HAP-1 (cell line): ENCODE measurements around the gene FBXO21.
"Not testable (repeated sequence)": the region's sequence is repeated elsewhere in the genome, so short reads cannot be mapped to it uniquely, and the experiment has no call there.

Experiments
- DNase-seq, 2 experiments: peaks; one replicate each; pipeline ENCODE4 v3.0.0-alpha.2; 2016 to 2020; ENCODE audit warnings: low spot score in 2 of 2
- H3K27me3 ChIP-seq: fragments of 250-450 bp; sonication (Bioruptor Pico); 2 replicates; pipeline ENCODE4 v1.5.1; 2020; ENCODE audit warnings: low read depth, mild to moderate bottlenecking, moderate library complexity
- H3K36me3 ChIP-seq: fragments of 250-450 bp; sonication (Bioruptor Pico); replicated peaks from 2 replicates; pipeline ENCODE4 v1.5.1; 2020; ENCODE audit warnings: mild to moderate bottlenecking
- H3K4me1 ChIP-seq: fragments of 250-450 bp; sonication (Bioruptor Pico); 2 replicates; pipeline ENCODE4 v1.5.1; 2020; ENCODE audit warnings: mild to moderate bottlenecking
- H3K4me3 ChIP-seq: fragments of 250-450 bp; sonication (Bioruptor Pico); 2 replicates; pipeline ENCODE4 v1.5.1; 2020; ENCODE audit warnings: mild to moderate bottlenecking, moderate library complexity
- H3K9me3 ChIP-seq: fragments of 250-450 bp; sonication (Bioruptor Pico); 2 replicates; pipeline ENCODE4 v1.5.1; 2020; ENCODE audit warnings: mild to moderate bottlenecking, moderate library complexity
- in situ Hi-C: fragments of 300-500 bp; cut with MboI; formaldehyde crosslinking; loops from 3 replicates; pipeline ENCODE4 v1.14.3; 2020; ENCODE audit warnings: low sequenced_read_pairs, inconsistent platforms, mixed read lengths

Gene FBXO21

DNA sequence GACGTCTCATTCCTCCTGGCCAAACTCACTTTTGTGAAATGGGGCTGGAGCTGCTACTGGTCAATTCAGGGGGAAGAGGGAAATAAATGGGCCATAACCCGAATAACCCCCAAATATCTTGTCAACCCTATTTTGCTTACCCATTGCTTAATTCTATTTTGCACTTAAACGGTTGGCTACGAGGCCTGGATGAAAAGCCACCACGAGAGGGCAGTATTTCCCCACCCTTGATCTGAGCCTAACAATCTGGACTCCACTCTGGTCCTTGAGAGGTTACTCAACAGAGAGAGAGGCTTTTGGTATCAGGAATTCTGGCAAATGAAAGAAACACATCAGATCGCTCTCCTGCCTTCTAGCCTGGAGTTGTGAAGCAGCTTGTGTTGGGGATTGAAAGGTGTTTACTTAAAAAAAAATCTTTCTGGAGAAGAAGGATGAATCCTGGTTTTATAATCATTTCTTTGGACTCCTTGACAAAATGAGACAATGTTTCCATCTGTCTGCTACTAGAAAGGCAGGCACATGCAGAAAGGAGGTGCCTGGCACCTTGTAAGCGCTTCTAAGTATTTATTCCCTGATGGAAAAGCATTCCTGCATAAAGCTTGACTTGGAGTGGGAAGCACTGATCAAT is 22.4 kb upstream of the FBXO21 start:
- in situ Hi-C loops, result loop anchor here (10.0 to 25.0 kb wide), 2 partner anchors 375 to 642 kb away; no protein-coding TSS in a partner anchor
- no peaks in the 10 kb centered on the region for H3K9me3 ChIP-seq
- H3K4me3 ChIP-seq, result no peak overlapping the region
- H3K36me3 ChIP-seq, result no peaks in the 10 kb centered on the region
- no peaks in the 10 kb centered on the region for H3K4me1 ChIP-seq
- DNase-seq, result peak; percentile 62 to 80
- peaks cover 20% of the 10 kb centered on the region for H3K27me3 ChIP-seq

DNA sequence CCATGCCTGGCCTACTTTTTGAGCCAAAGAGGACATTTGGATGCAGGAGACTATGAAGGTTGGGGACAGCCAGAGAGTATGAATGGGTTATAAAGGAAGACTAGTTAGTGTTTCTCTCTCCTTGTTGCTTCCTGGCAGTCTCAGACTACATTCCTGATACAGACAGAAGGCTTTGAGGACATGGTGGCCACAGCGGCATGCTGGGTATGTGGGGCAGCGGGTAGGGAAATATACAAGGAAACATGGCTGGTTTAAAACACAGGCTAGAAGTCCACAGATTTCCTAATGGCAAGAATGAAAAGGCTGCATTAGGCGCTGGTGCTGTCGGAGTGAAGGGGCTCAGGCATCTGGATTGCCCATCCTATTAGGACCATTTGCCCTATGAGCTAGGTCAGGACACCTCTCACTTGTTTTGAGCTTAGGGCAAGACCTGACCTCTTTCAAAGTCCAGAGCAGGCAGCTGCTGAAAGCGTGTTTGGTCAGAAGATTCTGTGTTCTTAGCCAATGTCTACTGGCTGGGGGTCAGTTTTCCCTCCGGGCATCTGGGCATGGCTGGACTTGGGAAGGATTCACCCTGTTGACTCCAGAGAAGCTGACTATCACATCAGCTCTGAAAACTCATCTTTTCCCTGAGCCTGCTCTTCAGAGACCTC is 20.1 kb upstream of the FBXO21 start:
- in situ Hi-C loops, result loop anchor here (10.0 to 25.0 kb wide), 2 partner anchors 377 to 644 kb away; no protein-coding TSS in a partner anchor
- no peak for DNase-seq

DNA sequence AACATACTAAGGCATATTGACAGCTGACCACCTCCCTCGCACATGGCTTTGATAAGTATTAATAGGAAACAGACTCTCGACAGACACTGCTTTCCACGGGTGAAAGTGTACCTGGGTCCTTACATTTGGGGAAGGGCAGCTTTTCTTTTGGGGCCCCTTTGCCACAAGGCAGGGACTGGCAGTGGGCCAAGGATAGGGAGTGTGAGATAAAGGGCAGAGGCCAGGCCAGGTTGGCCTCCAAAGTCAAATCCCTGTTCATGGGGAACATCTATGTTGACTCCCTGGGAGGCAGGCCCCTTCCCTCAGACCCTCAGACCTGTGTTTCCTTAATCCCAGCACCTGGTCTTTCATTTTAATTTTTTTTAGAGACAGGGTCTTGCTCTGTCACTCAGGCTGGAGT is 19.4 kb upstream of the FBXO21 start:
- no peaks in the 10 kb centered on the region for H3K4me1 ChIP-seq
- in situ Hi-C loops, result loop anchor here (10.0 to 25.0 kb wide), 2 partner anchors 378 to 645 kb away; no protein-coding TSS in a partner anchor

More for the DNA sequence above, 20.1 kb upstream of the FBXO21 start:
- Histone ChIP-seq H3K4me3 (no peak overlapping the region), H3K9me3 (no peaks in the 10 kb centered on the region), H3K4me1 (no peaks in the 10 kb centered on the region), H3K27me3 (peaks cover 25% of the 10 kb centered on the region), H3K36me3 (no peaks in the 10 kb centered on the region)

DNA sequence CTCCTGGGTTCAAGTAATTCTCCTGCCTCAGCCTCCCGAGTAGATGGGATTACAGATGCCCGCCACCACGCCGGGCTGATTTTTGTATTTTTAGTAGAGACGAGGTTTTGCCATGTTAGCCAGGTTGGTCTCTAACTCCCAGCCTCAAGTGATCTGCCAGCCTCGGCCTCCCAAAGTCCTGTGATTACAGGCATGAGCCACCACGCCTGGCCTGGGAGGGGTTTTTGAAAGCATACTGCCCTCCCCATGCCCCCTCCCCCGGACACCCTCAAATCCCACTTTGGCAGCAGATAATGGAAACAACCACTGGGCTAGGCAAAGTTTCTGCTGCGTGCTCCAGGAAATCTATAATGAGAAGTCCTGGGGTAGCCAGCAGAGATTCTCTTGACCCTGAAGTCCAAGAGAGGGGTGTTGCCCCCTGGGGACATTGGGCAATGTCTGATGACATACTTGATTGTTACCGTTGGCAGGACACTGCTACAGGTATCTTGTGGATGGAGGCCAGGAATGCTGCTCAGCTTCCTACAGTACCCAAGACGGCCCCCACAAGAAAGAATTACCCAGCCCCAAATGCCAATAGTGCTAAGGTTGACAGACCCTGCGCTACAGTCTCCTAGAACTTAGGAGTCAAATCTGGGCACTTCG is 18.7 kb upstream of the FBXO21 start:
- H3K9me3 ChIP-seq, result no peaks in the 10 kb centered on the region
- no peak for DNase-seq
- in situ Hi-C loops, result loop anchor here (25.0 kb wide), 1 partner anchor 378 kb away; no protein-coding TSS in a partner anchor
- no peaks in the 10 kb centered on the region for H3K36me3 ChIP-seq
- no peaks in the 10 kb centered on the region for H3K4me1 ChIP-seq
- no peak overlapping the region for H3K4me3 ChIP-seq
- peaks cover 28% of the 10 kb centered on the region for H3K27me3 ChIP-seq

More for the DNA sequence above, 19.4 kb upstream of the FBXO21 start:
- Histone ChIP-seq H3K36me3 (no peaks in the 10 kb centered on the region), H3K27me3 (peaks cover 29% of the 10 kb centered on the region), H3K4me3 (no peak overlapping the region), H3K9me3 (no peaks in the 10 kb centered on the region)
- DNase-seq, result no peak

DNA sequence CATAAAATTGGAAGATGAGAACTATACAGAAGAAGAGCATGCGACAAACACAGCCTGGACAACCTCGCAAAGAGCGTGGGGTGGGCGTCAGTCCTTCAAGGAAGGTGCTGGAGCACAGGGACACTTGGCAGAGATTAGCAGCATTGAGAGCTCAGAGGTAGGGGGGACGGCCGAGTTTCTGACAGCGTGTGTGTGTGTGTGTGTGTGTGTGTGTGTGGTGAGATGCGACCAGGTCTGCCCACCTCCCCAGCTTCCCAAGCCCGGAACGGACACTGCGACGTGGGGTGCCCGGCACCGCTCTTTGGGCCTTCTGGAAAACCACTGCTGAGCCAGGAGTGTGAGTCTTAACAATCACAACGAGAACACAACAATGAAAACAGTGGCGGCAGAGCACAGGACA is 17.9 kb upstream of the FBXO21 start:
- Histone ChIP-seq H3K9me3 (no peaks in the 10 kb centered on the region), H3K4me1 (no peaks in the 10 kb centered on the region), H3K27me3 (peaks cover 28% of the 10 kb centered on the region), H3K4me3 (no peak overlapping the region), H3K36me3 (no peaks in the 10 kb centered on the region)
- no peak for DNase-seq
- in situ Hi-C loops, result loop anchor here (25.0 kb wide), 1 partner anchor 379 kb away; no protein-coding TSS in a partner anchor

DNA sequence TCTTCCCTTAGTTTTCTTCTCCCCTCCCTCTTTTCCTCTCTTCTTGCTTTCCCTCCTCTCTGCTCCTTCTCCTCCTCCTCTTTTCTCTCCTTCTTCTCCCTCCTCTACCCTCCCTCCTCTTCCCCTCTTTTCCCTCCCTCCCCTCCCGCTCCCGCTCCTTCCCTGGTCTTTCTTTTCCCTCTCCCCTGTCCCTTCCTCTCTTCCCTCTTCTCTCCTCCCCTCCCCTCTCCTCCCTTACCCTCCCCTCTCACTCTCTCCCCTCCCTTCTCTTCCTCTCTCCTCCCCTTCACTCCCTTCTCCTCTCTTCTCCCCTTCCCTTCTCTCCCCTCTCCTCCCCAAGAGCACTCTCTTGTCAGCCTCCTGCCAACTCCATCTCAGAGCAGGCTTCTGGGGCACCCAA is 17.4 kb upstream of the FBXO21 start:
- Histone ChIP-seq H3K9me3 (no peaks in the 10 kb centered on the region), H3K4me3 (no peak overlapping the region), H3K27me3 (peaks cover 28% of the 10 kb centered on the region), H3K4me1 (no peaks in the 10 kb centered on the region), H3K36me3 (no peaks in the 10 kb centered on the region)
- in situ Hi-C loops, result loop anchor here (25.0 kb wide), 1 partner anchor 380 kb away; no protein-coding TSS in a partner anchor
- DNase-seq, result no peak

DNA sequence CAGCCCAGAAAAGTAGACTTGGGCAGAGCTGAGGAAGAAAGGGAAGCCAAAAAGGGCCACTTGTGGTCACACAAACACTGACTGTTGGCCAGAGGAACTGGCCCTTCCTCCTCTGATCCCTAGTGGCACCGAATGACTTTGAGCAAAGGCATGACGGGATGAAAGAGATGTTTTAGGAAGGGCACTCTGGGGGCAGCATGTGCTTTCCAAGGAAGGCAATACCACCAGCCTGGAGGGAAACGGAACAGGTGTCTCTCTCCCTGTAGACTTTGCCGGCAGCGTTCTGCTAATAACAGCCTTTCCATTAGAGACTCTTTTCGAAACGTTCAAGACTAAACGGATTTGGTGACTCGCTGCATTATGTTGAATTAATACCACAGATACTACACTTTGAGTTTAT is 12.3 kb upstream of the FBXO21 start:
- no peak for DNase-seq
- no peaks in the 10 kb centered on the region for H3K4me1 ChIP-seq
- peaks cover 16% of the 10 kb centered on the region for H3K27me3 ChIP-seq
- H3K9me3 ChIP-seq, result no peaks in the 10 kb centered on the region
- no peak overlapping the region for H3K4me3 ChIP-seq
- in situ Hi-C loops, result loop anchor here (25.0 kb wide), 1 partner anchor 385 kb away; no protein-coding TSS in a partner anchor
- no peaks in the 10 kb centered on the region for H3K36me3 ChIP-seq

DNA sequence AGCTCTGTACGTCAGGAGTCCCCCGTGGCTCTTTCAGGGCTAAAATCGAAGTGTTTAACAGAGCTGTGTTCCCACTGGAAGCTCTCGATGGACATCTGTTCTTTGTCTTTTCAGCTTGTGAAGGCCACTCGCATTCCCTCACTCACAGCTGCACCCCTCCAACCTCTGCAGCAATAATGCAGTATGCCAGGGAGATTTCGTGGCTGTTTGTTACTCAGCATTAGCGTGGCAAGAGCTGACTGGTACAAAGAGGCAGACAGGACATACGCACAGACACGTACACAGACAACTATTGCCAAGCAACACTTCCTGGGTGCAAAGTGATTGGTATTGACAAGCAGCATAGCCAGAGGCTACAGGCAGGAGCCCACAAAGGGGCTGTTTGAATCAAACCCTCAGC is 11.8 kb upstream of the FBXO21 start:
- Histone ChIP-seq H3K9me3 (no peaks in the 10 kb centered on the region), H3K36me3 (no peaks in the 10 kb centered on the region), H3K27me3 (peaks cover 11% of the 10 kb centered on the region; the same call in 1 of the 2 replicates), H3K4me3 (no peak overlapping the region), H3K4me1 (no peaks in the 10 kb centered on the region)
- in situ Hi-C loops, result loop anchor here (25.0 kb wide), 1 partner anchor 385 kb away; no protein-coding TSS in a partner anchor
- DNase-seq, result no peak

DNA sequence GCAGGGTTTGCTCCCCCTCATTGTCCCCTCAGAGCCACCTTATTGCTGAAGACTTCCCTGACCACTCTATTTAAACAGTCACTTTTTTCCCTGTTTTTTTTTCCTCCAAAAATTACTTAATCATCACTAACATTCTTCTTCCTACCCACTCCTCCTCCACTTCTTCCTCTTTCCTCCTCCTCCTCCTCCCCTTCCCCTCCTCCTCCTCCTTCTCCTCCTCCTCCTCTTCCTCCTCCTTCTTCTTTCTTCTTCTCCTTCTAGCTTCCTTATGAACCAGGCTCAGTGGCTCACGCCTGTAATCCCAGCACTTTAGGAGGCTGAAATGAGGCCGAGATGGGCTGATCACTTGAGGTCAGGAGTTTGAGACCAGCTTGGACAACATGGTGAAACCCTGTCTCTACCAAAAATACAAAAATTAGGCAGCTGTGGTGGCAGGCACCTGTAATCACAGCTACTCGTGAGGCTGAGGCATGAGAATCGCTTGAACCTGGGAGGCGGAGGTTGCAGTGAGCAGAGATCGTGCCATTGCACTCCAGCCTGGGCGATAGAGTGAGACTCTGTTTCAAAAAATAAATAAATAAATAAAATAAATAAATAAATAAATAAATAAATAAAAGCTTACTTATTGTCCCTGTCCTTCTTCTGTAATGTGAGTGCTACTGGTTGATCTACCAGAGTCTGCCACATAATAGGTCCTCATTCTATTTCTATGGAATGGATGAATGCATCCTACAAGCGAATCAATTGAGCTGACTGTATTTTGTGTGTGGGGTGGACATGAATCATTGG is 9.9 kb upstream of the FBXO21 start:
- H3K4me3 ChIP-seq, H3K4me1 ChIP-seq, H3K36me3 ChIP-seq, DNase-seq, H3K9me3 ChIP-seq: not testable (repeated sequence)
- peaks cover 11% of the 10 kb centered on the region; the same call in 1 of the 2 replicates for H3K27me3 ChIP-seq
- in situ Hi-C loops, result loop anchor here (25.0 kb wide), 1 partner anchor 387 kb away; no protein-coding TSS in a partner anchor

DNA sequence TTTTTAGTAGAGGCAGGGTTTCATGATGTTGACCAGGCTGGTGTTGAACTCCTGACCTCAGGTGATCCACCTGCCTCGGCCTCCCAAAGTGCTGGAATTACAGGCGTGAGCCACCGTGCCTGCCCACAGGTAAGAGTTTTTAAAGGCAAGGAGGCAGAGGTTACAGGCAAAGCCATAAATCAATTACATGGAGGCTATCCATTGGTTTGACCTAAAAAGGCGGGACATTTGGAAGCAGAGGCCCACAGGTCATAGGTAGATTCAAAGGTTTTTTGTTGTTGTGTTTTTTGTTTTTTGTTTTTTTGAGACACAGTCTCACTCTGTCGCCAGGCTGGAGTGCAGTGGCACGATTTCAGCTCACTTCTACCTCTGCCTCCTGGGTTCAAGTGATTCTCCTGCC is 6.1 kb upstream of the FBXO21 start:
- H3K9me3 ChIP-seq, H3K4me3 ChIP-seq, in situ Hi-C loops, H3K27me3 ChIP-seq, H3K4me1 ChIP-seq, H3K36me3 ChIP-seq, DNase-seq: not testable (repeated sequence)

DNA sequence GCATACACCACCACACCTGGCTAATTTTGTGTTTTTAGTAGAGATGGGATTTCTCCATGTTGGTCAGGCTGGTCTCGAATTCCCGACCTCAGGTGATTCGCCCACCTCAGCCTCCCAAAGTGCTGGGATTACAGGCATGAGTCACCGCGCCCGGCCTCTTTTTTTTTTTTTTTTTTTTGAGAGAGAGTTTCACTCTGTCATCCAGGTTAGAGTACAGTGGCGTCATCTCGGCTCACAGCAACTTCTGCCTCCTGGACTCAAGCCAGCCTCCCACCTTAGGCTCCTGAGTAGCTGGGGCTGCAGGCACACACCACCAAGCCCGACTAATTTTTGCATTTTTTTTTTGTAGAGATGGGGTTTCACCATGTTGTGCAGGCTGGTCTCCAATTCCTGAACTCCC is 4.8 kb upstream of the FBXO21 start:
- H3K36me3 ChIP-seq, H3K4me3 ChIP-seq, in situ Hi-C loops, DNase-seq, H3K4me1 ChIP-seq, H3K27me3 ChIP-seq, H3K9me3 ChIP-seq: not testable (repeated sequence)

DNA sequence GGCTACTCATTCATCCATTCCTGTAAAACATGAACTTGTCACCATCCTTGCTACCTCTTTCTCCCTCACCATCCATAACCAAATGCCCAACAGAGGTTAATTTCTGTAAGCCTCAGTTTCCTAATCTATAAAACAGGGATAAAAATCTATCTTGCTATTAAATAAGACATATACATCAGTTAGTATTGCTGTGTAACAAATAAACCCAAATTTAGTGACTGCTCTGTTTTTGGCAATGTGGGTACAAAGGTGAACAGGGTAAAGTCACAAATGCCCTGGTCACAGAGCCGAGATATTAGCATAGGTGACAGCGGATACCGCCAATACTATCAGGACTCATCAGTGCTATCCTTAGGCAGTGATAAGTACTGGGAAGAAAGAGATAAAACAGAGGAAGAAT is 3.6 kb upstream of the FBXO21 start:
- no peak overlapping the region for H3K4me3 ChIP-seq
- H3K36me3 ChIP-seq, result no peaks in the 10 kb centered on the region
- no peaks in the 10 kb centered on the region for H3K27me3 ChIP-seq
- DNase-seq, result no peak
- in situ Hi-C loops, result no loop called here
- H3K9me3 ChIP-seq, result no peaks in the 10 kb centered on the region
- H3K4me1 ChIP-seq, result no peaks in the 10 kb centered on the region

DNA sequence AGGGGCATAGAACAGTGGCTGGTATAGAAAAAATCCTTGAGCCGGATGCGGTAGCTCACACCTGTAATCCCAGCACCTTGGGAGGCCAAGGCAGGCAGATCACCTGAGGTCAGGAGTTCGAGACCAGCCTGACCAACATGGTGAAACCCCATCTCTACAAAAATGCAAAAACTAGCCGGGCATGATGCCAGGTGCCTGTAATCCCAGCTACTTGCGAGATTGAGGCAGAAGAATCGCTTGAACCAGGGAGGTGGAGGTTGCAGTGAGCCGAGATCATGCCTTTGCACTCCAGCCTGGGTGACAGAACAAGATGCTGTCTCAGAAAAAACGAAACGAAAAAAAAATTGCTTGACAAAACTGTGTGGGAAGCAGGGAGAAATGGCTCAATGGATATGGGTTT is 2.3 kb upstream of the FBXO21 start:
- H3K4me3 ChIP-seq, H3K9me3 ChIP-seq, in situ Hi-C loops, H3K27me3 ChIP-seq, H3K36me3 ChIP-seq, H3K4me1 ChIP-seq, DNase-seq: not testable (repeated sequence)
